Loucy (cell line): ENCODE data around the gene TM9SF2.

Experiments used
- CTCF ChIP-seq: fragments of 200-600 bp; sonication (generic); conservative IDR thresholded peaks from 2 replicates; pipeline ENCODE4 v1.5.1; 2014; ENCODE audit warnings: mild to moderate bottlenecking, antibody characterized with exemption, low read length
- EZH2phosphoT487 ChIP-seq: fragments of 200-600 bp; IDR thresholded peaks from 2 replicates; pipeline ENCODE4 v1.6.1; 2018; ENCODE audit warnings: antibody characterized with exemption, mild to moderate bottlenecking, moderate library complexity, borderline replicate concordance

DNA sequence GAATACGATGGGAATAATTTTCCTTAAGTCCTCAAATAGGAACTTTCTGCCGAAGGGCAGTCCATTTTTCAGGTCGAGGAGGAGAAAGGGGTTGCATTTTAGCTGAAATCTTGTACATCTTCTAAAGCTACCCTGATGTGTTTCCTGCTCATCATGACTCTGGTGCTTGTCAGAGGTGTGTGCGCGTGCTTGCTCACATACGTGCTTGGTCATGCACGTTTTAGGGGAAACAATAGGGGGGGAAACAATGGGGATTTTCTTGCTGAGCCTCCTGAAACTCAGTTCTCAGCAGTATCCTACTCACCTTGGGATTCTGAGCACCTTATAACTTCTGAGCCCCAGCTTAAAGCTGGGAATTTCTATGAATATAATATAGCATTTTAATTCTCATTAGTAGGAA, 44.7 kb downstream of the TM9SF2 start:
- TF ChIP-seq CTCF (no peak), EZH2phosphoT487 (no peak)
